NB4 (cell line): ENCODE data around the gene TMED4.
A peak's percentile ranks its signal among the peaks of the same experiment; 100 is the strongest.

Experiments used
- DNase-seq: peaks from one replicate; pipeline ENCODE4 v3.0.0; 2010; ENCODE audit warnings: low read depth
- H3K4me3 ChIP-seq: one replicate; pipeline ENCODE4 v1.5.1; 2011; ENCODE audit warnings: mild to moderate bottlenecking, low read depth, low read length, moderate library complexity
- CTCF ChIP-seq: IDR thresholded peaks from one replicate; pipeline ENCODE4 v1.5.1; 2012; ENCODE audit warnings: low read depth, low read length
- MAX ChIP-seq: IDR thresholded peaks from 2 replicates; pipeline ENCODE4 v1.6.1; 2011; ENCODE audit warnings: low read depth, low read length
- MYC ChIP-seq: IDR thresholded peaks from 2 replicates; pipeline ENCODE4 v1.6.1; 2011; ENCODE audit warnings: low read depth, low read length
- POLR2A ChIP-seq: IDR thresholded peaks from 2 replicates; pipeline ENCODE4 v1.6.1; 2011; ENCODE audit warnings: mild to moderate bottlenecking; ENCODE audit not compliant: insufficient read length; ENCODE audit errors: extremely low read depth

Gene TMED4

GRCh38 chr7:44609829-44610228 is 27.8 kb upstream of the TMED4 start:
- TF ChIP-seq POLR2A (no peak), CTCF (no peak), MYC (no peak), MAX (no peak)
- no peak for DNase-seq
- H3K4me3 ChIP-seq = no peak overlapping the region

GRCh38 chr7:44608916-44609648 is 27.1 kb upstream of the TMED4 start:
- peak overlapping the region; percentile 16 for H3K4me3 ChIP-seq
- TF ChIP-seq CTCF = no peak
- no peak for TF ChIP-seq MYC
- TF ChIP-seq MAX = no peak
- TF ChIP-seq POLR2A = no peak
- DNase-seq = peak; percentile 77

DNA sequence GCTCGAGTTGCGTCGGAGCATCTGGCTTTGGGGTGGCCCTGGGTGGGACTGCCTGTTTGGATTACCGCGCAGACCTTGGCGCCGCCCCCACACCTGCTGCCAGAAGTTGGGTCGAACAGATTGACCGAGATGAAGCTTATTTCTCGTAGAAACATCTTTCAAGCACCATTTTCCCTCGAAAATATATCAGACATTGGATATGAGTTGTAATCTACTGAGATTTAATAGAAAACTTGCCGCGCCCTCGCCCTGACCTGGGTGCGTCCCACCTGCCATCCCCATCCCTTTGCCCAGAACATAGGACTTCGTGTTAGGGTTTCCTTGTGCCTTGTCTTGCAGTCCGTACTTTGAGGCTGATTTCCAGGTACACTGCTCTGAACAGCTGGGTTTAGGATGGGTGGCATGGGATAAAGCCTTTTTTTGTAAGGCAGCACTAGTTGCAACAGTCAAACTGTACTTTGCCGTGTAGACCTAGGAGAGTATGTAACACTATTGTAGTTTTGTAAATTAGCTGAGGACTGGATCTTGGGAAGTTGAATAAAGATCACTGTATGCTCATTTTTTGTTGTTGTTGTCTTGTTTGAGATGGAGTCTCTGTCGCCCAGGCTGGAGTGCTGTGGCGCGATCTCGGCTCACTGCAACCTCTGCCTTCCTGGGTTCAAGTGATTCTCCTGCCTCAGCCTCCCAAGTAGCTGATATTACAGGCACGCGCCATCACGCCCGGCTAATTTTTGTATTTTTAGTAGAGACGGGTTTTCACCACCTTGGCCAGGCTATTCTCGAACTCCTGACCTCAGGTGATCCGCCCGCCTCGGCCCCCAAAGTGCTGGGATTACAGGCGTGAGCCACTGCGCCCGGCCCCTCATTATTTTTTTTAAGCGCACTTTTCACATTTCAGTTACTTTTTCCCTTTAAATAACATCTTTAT is 25.4 kb upstream of the TMED4 start:
- peak; percentile 33 for DNase-seq
- peak overlapping the region; percentile 88 for H3K4me3 ChIP-seq
- TF ChIP-seq MAX = no peak
- no peak for TF ChIP-seq MYC
- TF ChIP-seq POLR2A = no peak
- TF ChIP-seq CTCF = no peak

DNA sequence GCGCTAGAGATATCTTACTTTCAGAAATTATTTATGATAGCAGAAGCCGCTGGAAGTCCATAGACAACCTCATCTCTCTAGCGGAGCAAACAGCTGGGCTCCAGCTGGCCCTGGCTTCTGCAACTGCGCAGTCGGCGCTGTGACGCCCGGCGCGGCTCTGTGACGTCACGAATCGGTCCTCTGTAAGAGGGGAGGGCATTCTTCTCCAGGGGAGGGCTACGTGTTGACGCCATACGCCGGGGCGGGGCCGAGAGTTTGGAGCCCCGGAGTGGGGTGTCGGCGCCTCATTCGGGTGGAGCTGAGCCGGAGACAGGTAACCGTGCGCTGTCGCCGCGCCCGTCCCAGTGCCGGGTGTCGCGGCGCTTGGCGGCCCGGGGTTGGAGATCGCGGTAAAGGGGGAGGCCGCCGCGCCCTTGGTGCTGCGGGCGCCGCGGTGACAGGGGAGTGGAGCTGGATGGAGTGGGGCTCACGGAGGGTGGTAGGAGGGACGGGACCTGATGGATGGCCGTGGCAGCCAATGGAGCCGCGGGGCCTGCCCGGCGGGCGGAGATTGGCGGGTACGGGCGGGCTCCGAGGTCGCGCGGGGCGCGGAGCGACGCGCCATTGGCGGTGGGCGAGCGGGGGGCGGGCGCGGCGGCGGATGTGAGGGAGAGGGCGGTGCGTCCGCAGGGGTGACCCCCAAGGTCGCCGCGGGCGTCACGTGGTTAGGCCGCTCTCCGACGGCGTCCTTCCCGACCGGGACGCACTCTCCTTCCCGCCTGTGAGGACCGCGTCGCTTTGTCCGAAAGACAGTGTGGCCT is 24.5 kb upstream of the TMED4 start, which contains the start of gene OGDH:
Gene OGDH (plus strand): TSS at position 287 of the 800 bp plus-strand sequence. CDS start 17,717 bp downstream, outside the sequence.
- no peak for TF ChIP-seq CTCF
- TF ChIP-seq MYC = peak; percentile 98
- TF ChIP-seq MAX = peak; percentile 98
- peak; percentile 94 for TF ChIP-seq POLR2A
- peak within 1 kb of the TSS; percentile 93 for H3K4me3 ChIP-seq
- DNase-seq = peak; percentile 100

GRCh38 chr7:44604941-44605340 is 22.9 kb upstream of the TMED4 start:
- H3K4me3 ChIP-seq = no peak overlapping the region
- no peak for TF ChIP-seq POLR2A
- no peak for TF ChIP-seq CTCF
- no peak for TF ChIP-seq MAX
- TF ChIP-seq MYC = no peak
- no peak for DNase-seq
